Stimulated activated naive CD8-positive, alpha-beta T cell treated with anti-CD3 and anti-CD28 coated beads, Interleukin-15, Interleukin-2, amounts not matched to agents 100 ng/mL and 50 ng/mL, for 24 hours (primary cell): ENCODE measurements around the gene ITPR2.
"Not testable (repeated sequence)": the region's sequence is repeated elsewhere in the genome, so short reads cannot be mapped to it uniquely, and the experiment has no call there.

Source experiments
- H3K27ac Mint-ChIP-seq: one replicate; pipeline ENCODE4 v1.8.0; 2021; ENCODE audit warnings: mild to moderate bottlenecking, mixed read lengths
- H3K27me3 Mint-ChIP-seq: one replicate; pipeline ENCODE4 v1.8.0; 2021; ENCODE audit warnings: mixed read lengths
- H3K36me3 Mint-ChIP-seq: one replicate; pipeline ENCODE4 v1.8.0; 2021; ENCODE audit warnings: low read depth, mixed read lengths
- H3K4me1 Mint-ChIP-seq: one replicate; pipeline ENCODE4 v1.8.0; 2021; ENCODE audit warnings: low read depth, mixed read lengths
- H3K4me3 Mint-ChIP-seq: one replicate; pipeline ENCODE4 v1.8.0; 2021; ENCODE audit warnings: mild to moderate bottlenecking, mixed read lengths
- H3K9me3 Mint-ChIP-seq: one replicate; pipeline ENCODE4 v1.8.0; 2021; ENCODE audit warnings: mixed read lengths

Gene ITPR2

GRCh38 chr12:26612203-26612602, 220.8 kb downstream of the ITPR2 start:
- no peak overlapping the region for H3K27ac Mint-ChIP-seq
- peaks cover 14% of the 10 kb centered on the region for H3K36me3 Mint-ChIP-seq
- no peaks in the 10 kb centered on the region for H3K9me3 Mint-ChIP-seq
- H3K4me1 Mint-ChIP-seq: no peaks in the 10 kb centered on the region
- no peaks in the 10 kb centered on the region for H3K27me3 Mint-ChIP-seq
- no peak overlapping the region for H3K4me3 Mint-ChIP-seq

DNA sequence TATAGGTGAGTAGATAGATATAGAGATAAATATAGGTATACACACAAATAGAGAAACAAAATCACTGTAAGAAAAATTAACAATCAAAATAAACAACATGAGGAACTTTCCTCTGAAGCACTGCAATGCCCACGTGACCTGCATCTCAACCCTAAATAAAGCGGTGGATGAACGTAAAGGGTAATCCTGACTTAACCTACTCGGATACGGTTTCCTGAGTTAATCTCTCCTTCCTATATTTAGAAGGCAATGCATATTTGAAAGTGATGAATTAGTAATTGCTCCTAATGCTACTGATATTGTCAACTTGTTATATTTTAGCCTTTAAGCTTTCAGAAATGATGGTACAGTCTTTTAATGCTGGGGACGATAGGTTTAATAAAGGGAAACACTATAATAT, 221.4 kb downstream of the ITPR2 start:
- peaks cover 14% of the 10 kb centered on the region for H3K36me3 Mint-ChIP-seq
- H3K27me3 Mint-ChIP-seq: no peaks in the 10 kb centered on the region
- H3K27ac Mint-ChIP-seq: no peak overlapping the region
- H3K9me3 Mint-ChIP-seq: no peaks in the 10 kb centered on the region
- H3K4me1 Mint-ChIP-seq: no peaks in the 10 kb centered on the region
- no peak overlapping the region for H3K4me3 Mint-ChIP-seq

GRCh38 chr12:26610774-26611173, 222.2 kb downstream of the ITPR2 start:
- no peak overlapping the region for H3K4me3 Mint-ChIP-seq
- no peak overlapping the region for H3K27ac Mint-ChIP-seq
- H3K9me3 Mint-ChIP-seq: no peaks in the 10 kb centered on the region
- H3K36me3 Mint-ChIP-seq: peaks cover 14% of the 10 kb centered on the region
- H3K27me3 Mint-ChIP-seq: no peaks in the 10 kb centered on the region
- H3K4me1 Mint-ChIP-seq: no peaks in the 10 kb centered on the region

DNA sequence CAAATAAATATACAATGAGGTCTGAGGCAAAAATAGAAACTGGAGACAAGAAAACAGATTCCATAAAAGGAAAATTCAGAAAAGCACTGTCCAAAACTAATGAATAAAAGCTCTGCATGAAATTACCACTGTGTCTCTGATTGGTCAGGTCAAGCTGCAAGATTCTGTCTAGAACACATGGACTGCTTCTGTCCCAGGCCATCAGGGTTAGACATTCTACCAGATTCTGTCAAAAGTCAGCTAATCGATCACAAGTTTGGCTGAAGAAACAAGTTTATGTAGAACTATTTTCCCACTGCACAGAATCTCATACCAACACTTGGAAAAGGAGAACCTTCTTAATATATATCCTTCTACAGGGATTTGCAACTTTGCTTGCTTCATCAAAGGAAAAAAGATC, 223.0 kb downstream of the ITPR2 start:
- Mint-ChIP-seq H3K27ac (no peak overlapping the region), H3K36me3 (peaks cover 9% of the 10 kb centered on the region), H3K4me3 (no peak overlapping the region), H3K4me1 (no peaks in the 10 kb centered on the region), H3K27me3 (no peaks in the 10 kb centered on the region), H3K9me3 (no peaks in the 10 kb centered on the region)

GRCh38 chr12:26608706-26609105, 224.3 kb downstream of the ITPR2 start:
- Mint-ChIP-seq H3K36me3 (peaks cover 13% of the 10 kb centered on the region), H3K4me3 (no peak overlapping the region), H3K9me3 (no peaks in the 10 kb centered on the region), H3K4me1 (no peaks in the 10 kb centered on the region), H3K27ac (no peak overlapping the region), H3K27me3 (no peaks in the 10 kb centered on the region)

DNA sequence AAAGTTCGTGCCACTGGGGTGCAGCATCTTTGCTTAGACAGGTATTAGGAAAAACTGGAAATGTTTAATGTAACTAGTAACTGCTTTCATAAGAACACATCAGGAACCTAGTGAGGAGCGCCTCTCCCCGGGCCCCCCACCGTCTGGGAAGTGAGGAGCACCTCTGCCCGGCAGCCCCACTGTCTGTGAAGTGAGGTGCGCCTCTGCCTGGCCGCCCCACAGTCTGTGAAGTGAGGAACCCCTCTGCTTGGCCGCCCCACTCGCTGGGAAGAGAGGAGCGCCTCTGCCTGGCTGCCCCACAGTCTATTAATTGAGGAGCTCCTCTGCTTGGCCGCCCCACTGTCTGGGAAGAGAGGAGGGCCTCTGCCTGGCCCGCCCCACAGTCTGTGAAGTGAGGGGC, 224.7 kb downstream of the ITPR2 start:
- Mint-ChIP-seq H3K4me3 (no peak overlapping the region), H3K9me3 (no peaks in the 10 kb centered on the region), H3K36me3 (peaks cover 13% of the 10 kb centered on the region), H3K4me1 (no peaks in the 10 kb centered on the region), H3K27ac (no peak overlapping the region), H3K27me3 (no peaks in the 10 kb centered on the region)

GRCh38 chr12:26606911-26607310, 226.1 kb downstream of the ITPR2 start:
- no peaks in the 10 kb centered on the region for H3K27me3 Mint-ChIP-seq
- H3K9me3 Mint-ChIP-seq: no peaks in the 10 kb centered on the region
- H3K36me3 Mint-ChIP-seq: peaks cover 23% of the 10 kb centered on the region
- H3K4me3 Mint-ChIP-seq: no peak overlapping the region
- no peaks in the 10 kb centered on the region for H3K4me1 Mint-ChIP-seq
- H3K27ac Mint-ChIP-seq: no peak overlapping the region

DNA sequence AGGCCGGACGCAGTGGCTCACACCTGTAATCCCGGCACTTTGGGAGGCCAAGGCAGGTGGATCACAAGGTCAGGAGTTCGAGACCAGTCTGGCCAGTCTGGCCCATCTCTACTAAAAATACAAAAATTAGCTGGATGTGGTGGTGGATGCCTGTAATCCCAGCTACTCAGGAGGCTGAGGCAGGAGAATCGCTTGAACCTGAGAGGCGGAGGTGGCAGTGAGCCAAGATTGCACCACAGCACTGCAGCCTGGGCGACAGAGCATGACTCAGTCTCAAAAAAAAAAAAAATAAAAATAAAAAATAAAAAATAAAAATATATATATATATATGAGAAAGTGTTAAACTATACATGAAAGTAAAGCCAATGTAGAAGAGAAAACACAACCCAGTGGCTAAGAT, 228.2 kb downstream of the ITPR2 start:
- not testable (repeated sequence) for H3K9me3 Mint-ChIP-seq, H3K27ac Mint-ChIP-seq, H3K4me1 Mint-ChIP-seq, H3K27me3 Mint-ChIP-seq, H3K4me3 Mint-ChIP-seq
- peaks cover 41% of the 10 kb centered on the region for H3K36me3 Mint-ChIP-seq

GRCh38 chr12:26599096-26599695, 233.8 kb downstream of the ITPR2 start:
- no peaks in the 10 kb centered on the region for H3K4me1 Mint-ChIP-seq
- H3K27ac Mint-ChIP-seq: no peak overlapping the region
- peaks cover 80% of the 10 kb centered on the region for H3K36me3 Mint-ChIP-seq
- no peaks in the 10 kb centered on the region for H3K9me3 Mint-ChIP-seq
- H3K4me3 Mint-ChIP-seq: no peak overlapping the region
- H3K27me3 Mint-ChIP-seq: no peaks in the 10 kb centered on the region

DNA sequence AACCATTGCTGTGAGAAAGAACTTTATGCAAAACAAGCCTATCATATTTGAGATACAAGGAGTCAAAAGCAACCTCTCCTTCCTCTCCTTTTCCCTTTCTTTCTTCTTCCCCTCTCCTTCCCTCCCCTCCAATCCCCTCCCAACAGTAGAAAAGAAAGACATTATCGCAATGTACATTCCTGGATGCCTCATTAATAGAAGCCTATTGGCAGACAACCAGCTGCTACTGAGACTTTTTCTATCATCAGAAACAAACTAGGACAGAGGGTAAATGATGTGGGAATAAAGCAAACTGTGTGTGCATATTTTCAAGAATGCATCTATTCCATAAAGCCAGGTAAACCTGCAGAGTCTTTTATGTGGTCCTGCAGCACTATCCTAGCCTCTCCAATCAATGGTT, 237.2 kb downstream of the ITPR2 start:
- Mint-ChIP-seq H3K4me1 (no peaks in the 10 kb centered on the region), H3K4me3 (no peak overlapping the region), H3K36me3 (peaks cover 89% of the 10 kb centered on the region), H3K9me3 (peaks cover 3% of the 10 kb centered on the region), H3K27me3 (no peaks in the 10 kb centered on the region), H3K27ac (no peak overlapping the region)

GRCh38 chr12:26580619-26581018, 252.4 kb downstream of the ITPR2 start:
- Mint-ChIP-seq H3K27me3 (no peaks in the 10 kb centered on the region), H3K27ac (no peak overlapping the region), H3K4me1 (peaks cover 12% of the 10 kb centered on the region), H3K36me3 (peaks cover 42% of the 10 kb centered on the region), H3K9me3 (no peaks in the 10 kb centered on the region), H3K4me3 (no peak overlapping the region)

- Mint-ChIP-seq H3K4me3 (no peak overlapping the region), H3K36me3 (peaks cover 68% of the 10 kb centered on the region), H3K9me3 (peaks cover 4% of the 10 kb centered on the region), H3K27me3 (no peaks in the 10 kb centered on the region), H3K27ac (no peak overlapping the region), H3K4me1 (peaks cover 12% of the 10 kb centered on the region)
Measured at GRCh38 chr12:26576266-26576665, 256.7 kb downstream of the ITPR2 start.

DNA sequence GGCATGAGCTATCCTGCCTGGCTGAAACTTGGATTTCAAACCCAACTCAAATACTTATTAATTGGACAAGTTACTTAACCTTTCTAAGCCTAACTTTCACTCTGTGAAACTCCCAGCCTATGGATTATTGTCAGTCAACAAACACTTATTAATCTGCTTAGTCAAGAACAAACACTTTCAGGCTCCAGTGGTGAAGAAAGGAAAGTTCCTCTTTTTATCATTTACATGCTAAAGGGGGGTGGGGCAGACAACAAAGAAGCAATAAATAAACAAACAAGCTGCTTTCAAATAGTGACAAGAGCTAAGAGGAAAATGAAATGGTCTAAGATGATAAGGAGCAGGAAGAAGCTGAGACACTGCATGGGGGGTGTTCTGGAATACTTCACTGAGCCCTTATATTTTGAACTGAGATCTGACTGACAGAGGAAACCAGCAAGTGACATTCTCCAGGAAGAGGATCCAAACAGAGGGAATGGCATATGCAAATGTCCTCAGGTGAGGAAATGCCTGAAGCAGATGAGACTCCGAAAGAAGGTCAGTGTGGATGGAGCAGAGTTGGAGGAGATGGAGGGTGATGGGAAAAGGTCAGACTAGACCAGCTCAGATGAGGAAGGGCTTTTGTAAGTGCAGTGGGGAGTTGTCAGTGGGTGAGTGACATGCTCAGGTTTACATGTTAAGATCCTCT, 259.6 kb downstream of the ITPR2 start:
- H3K9me3 Mint-ChIP-seq: peaks cover 4% of the 10 kb centered on the region
- peaks cover 12% of the 10 kb centered on the region for H3K4me1 Mint-ChIP-seq
- H3K27me3 Mint-ChIP-seq: no peaks in the 10 kb centered on the region
- H3K27ac Mint-ChIP-seq: no peak overlapping the region
- no peak overlapping the region for H3K4me3 Mint-ChIP-seq
- H3K36me3 Mint-ChIP-seq: peaks cover 51% of the 10 kb centered on the region

DNA sequence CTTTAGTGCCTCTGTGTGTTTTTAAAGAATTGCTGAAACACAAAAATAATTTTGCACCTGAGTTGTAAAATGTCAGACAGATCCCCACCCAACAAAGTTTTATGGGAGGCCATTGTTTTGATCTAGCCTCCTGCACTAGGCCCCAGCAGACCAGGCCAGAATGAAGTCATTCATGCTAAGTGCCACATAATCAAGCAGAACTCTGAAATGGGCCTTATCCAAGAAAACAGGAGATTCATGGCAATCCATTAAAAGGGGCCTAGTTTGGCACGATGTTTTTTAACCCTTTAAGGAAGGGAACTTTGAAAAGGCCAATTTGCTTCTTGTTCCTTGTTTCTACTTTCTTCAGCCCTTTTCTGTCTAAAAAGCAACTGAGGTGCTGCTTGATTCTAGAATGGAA, 260.9 kb downstream of the ITPR2 start:
- Mint-ChIP-seq H3K27me3 (no peaks in the 10 kb centered on the region), H3K27ac (no peak overlapping the region), H3K4me3 (no peak overlapping the region), H3K4me1 (peaks cover 11% of the 10 kb centered on the region), H3K36me3 (peaks cover 43% of the 10 kb centered on the region), H3K9me3 (peaks cover 4% of the 10 kb centered on the region)

- H3K27me3 Mint-ChIP-seq: no peaks in the 10 kb centered on the region
- peaks cover 39% of the 10 kb centered on the region for H3K36me3 Mint-ChIP-seq
- no peak overlapping the region for H3K4me3 Mint-ChIP-seq
- peaks cover 4% of the 10 kb centered on the region for H3K9me3 Mint-ChIP-seq
- no peak overlapping the region for H3K27ac Mint-ChIP-seq
- H3K4me1 Mint-ChIP-seq: peaks cover 5% of the 10 kb centered on the region
Measured at GRCh38 chr12:26571560-26571959, 261.4 kb downstream of the ITPR2 start.

DNA sequence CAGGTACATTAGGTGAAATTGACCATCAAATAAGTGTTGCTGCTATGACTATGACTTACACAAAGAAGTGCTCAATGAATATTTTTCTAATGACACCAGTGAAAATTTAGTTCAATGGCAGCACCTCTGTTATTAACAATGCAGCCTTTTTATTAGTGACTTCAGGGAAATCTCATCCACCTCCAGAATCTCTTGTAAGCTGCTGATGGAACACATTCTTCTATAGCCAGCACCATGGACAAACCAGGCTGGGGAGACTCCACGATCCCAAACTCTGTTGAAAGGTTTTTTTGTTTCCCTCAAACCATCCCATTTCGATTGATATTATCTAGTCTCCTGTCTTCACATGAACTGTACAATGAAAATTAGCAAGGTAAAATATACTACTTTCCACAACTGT, 265.9 kb downstream of the ITPR2 start:
- no peaks in the 10 kb centered on the region for H3K27me3 Mint-ChIP-seq
- H3K27ac Mint-ChIP-seq: no peak overlapping the region
- H3K4me1 Mint-ChIP-seq: no peaks in the 10 kb centered on the region
- peaks cover 23% of the 10 kb centered on the region for H3K36me3 Mint-ChIP-seq
- H3K9me3 Mint-ChIP-seq: no peaks in the 10 kb centered on the region
- H3K4me3 Mint-ChIP-seq: no peak overlapping the region
